GM18502 (cell line): Measurements from ENCODE around the gene B4GALNT2.
"Not testable (repeated sequence)": the region's sequence is repeated elsewhere in the genome, so short reads cannot be mapped to it uniquely, and the experiment has no call there.

Source experiments
- ATAC-seq: cut with Tn5 transposase; IDR thresholded peaks from one replicate; pipeline ENCODE4 v1.9.1; 2021; ENCODE audit warnings: mild to moderate bottlenecking; ENCODE audit not compliant: unreplicated experiment, poor library complexity

The B4GALNT2 gene

GRCh38 chr17:49117587-49118230, 14.9 kb upstream of the B4GALNT2 start:
- ATAC-seq = no peak

DNA sequence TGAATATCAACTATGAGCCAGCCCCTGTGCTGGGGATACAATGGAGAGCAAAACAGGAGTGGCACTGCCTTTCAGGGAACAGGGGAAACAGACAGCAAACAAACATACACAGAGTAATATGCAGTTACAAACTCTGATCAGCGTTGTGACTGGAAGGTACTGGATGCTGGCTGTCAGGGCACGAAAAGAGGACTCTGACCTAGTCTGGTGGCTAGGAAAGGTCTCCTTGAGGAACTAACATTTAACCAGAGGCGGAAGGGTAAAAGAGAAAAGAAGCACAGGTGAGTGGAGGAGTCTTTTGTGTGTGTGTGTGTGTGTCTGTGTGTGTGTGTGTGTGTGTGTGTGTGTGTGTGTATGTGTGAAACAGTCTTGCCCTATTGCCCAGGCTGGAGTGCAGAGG, 12.4 kb upstream of the B4GALNT2 start:
- no peak for ATAC-seq

- ATAC-seq = no peak
Observed at GRCh38 chr17:49121696-49122292, 10.8 kb upstream of the B4GALNT2 start.

DNA sequence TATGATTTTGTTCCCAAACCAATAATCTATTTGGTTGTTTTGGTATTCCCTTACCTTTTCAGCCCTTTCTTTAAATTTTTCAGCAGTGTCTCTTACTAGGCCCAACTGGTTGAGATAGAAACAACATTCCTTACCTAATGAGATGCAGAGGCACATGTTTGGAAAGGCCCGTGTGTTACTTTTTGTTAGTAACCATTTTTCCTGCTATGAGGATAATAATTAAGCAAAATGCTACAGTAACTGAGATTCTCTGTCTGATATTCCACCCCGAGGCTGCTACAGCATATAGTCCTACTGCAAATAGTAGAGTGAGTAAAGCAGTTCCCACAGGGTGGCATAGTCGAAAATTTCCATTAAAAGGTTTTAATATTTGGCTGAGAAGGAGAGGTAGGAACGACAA, 10.0 kb upstream of the B4GALNT2 start:
- no peak for ATAC-seq

- ATAC-seq = no peak
Observed at GRCh38 chr17:49123061-49123460, 9.5 kb upstream of the B4GALNT2 start.

DNA sequence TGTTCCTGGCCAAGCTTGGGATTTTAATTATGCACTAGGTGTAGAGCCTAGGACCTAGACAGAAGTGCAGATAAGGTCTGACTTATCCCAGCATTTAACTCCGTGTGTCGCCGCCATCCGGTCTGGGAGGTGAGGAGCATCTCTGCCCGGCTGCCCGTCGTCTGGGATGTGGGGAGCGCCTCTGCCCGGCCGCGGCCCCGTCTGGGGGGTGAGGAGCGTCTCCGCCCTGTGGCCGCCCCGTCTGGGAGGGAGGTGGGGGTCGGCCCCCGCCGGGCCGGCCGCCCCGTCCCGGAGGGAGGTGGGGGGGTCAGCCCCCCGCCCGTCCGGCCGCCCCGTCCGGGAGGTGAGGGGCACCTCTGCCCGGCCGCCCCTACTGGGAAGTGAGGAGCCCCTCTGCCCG, 7.1 kb upstream of the B4GALNT2 start:
- ATAC-seq = no peak

- ATAC-seq = not testable (repeated sequence)
Observed at GRCh38 chr17:49126183-49126859, 6.2 kb upstream of the B4GALNT2 start.

DNA sequence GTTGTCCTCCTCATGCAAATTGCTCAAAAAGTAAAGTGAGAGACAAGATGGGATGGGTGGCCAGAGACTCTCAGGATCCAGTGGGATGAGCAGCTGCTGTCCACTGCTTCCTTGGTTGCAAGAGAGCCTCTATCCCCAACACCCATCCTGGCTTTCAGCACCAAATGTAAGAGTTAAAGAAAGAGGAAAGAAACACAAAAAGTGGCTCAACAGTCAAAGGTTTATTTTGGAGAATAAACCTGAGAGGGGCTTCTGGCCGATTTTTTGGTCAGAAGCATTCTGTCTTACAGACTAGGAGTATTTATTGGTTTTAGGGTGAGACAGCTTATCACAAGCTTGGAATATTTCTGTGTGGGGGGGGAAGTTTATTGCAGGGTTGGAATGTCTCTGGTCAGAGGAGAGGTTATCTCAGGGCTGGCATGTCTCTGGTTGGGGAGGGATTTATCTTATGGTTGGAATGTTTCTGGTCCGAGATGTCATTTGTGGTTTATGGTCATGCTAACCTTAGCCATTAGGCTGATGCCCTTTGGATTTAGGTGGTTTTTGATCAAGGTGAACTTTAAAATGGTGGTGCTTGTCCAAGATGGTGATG, 3.1 kb upstream of the B4GALNT2 start:
- not testable (repeated sequence) for ATAC-seq

DNA sequence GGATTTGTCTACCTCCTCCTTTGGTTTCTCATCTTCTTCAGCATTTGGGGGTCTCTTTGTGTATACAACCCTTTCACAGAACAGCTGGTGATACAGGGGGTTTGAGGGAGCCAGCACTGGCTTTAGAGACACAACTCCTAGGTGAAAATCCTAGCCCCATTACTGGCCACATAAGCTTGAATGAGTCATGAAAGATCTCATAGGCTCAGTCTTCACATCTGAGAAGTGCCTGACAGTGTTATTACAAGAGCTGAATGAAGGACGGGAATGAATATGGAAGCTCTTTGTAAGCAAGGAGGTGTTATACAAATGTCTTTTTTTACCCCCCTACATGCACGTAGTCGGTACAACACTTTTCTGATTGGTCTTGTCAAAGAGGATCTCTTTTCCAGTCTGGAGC, 1.7 kb upstream of the B4GALNT2 start:
- no peak for ATAC-seq

GRCh38 chr17:49132317-49132698, 261 bp upstream of the B4GALNT2 start:
- ATAC-seq = no peak

DNA sequence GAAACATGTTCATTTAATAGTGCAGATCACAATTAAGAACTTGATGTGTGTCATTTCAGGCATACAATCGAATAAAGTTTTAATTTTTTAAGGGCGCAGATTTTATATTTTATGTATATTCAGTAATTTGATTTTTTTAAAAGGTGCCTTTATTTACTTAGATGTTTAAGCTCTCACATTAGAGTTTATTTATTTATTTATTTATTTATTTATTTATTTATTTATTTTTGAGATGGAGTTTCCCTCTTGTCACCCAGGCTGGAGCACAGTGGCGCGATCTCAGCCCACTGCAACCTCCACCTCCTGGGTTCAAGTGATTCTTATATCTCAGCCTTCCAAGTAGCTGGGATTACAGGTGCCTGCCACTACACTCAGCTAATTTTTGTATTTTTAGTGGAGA, 3.8 kb downstream of the B4GALNT2 start:
- no peak for ATAC-seq

DNA sequence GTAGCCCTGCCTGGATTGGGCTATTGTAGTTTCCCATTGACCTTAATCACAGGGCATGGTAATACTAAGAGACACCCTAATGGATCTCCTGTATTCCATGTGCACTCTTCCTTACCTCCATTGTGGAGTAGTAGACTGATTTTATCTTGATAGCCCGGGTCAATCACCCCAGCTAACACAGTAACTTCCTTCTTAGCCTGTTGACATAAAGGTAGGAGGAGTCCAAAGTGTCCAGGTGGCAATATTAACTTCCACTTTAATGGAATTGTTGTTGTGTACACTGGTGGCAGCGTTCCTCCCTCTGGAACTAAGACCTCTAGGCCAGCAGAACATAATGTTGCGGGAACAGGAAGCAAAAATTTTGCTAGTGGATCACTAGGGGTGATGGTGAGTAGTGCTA, 13.1 kb downstream of the B4GALNT2 start:
- not testable (repeated sequence) for ATAC-seq

DNA sequence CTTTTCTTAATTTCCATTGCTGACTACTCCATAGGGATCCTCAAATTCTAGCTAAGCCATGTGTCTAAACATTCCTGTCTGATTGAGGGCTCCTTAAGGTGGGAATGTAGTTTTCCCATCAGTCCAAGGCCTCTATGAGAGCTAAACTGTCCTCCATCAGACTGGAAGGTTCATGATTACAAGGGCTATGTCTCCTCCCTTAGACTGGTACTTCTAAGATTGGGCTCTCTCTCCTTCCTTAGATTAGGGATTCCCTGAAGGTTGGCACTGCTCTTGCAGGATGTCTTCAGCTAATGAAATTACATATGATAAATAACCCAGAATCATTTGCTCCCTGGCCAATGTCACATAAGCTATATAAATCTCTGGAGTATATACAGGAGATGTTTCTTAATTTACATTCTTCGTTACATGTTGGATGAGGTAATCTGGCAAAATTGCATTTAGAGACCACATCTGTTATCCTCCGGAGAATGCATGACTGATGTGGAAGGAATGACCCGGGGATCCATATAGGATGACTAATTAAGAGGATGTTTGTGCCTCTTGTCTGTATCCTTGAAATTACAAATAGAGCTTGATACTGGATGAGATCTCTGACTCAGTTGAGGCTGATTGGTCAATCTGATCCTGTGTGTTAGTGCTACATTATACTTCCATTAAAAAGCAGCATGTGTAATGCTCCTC, 14.2 kb downstream of the B4GALNT2 start:
- no peak for ATAC-seq

- ATAC-seq = no peak
Observed at GRCh38 chr17:49148171-49148570, 15.6 kb downstream of the B4GALNT2 start.

DNA sequence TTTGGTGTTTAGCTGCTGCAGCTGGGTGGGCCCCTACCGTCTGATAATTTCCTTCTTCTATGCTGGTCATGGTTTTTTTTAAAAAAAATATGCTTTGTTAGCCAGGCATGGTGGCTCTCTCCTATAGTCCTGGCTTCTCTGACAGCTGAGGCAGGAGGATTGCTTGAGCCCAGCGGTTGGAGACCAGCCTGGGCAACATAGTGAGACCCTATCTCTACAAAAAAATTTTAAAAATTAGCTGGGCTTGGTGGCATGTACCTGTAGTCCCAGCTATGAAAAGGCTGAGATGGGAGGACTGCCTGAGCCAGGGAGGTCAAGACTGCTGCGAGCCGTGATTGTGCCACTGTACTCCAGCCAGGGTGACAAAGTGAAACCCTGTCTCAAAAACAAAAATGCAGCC, 19.4 kb downstream of the B4GALNT2 start:
- no peak for ATAC-seq

DNA sequence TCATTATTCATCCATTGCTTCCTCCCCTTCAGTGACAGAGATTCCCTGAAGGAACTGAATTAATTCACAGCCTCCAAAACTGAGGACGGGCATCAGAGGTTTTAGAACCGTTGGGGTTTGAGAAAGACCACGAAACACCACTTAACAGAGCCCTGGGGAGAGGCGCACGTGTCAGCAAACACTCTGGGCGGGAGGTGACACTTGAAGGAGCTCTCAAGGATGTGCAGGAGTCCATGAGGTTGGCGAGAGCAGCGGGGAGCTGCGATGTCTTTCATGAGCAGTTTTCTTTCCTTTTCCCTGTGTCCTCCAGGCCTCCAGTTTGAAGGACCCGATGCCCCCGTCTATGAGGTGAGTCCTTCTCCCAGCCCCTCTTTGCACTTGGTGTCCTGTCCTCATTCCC, 23.7 kb downstream of the B4GALNT2 start:
- ATAC-seq = no peak

GRCh38 chr17:49157784-49158183, 25.2 kb downstream of the B4GALNT2 start:
- no peak for ATAC-seq

DNA sequence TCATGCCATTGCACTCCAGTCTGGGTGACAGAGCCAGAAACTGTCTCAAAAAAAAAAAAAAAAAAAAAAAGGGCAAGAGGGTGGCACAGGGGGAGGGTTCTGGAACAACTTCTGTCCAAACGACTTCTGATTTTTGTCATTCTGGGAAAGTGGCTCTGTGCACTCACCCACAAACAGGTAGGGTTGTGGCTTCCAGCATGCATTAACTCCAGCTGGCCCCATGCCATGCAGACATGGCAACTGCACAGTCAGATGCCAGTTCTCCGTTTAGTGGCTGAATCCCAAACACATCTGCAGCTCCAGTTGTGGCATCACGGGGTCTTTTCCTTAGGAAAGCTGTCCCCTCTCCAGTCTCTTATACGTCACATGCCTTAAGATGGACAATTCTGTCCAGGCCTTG, 30.3 kb downstream of the B4GALNT2 start:
- ATAC-seq = no peak

GRCh38 chr17:49165143-49165542, 32.6 kb downstream of the B4GALNT2 start:
- ATAC-seq = no peak

- ATAC-seq = no peak
Observed at GRCh38 chr17:49168706-49169105, 36.1 kb downstream of the B4GALNT2 start.

GRCh38 chr17:49170216-49170615, 37.6 kb downstream of the B4GALNT2 start:
- ATAC-seq = no peak
